PFSK-1 (cell line): ENCODE data around the gene REPIN1.

Experiments
- FOXP2 ChIP-seq: optimal IDR thresholded peaks from 2 replicates; pipeline ENCODE3; 2011; ENCODE audit warnings: borderline replicate concordance, control low read depth, inconsistent platforms; ENCODE audit not compliant: insufficient read depth; ENCODE audit errors: extremely low read length, extremely low read depth
- POLR2AphosphoS5 ChIP-seq: IDR thresholded peaks from 2 replicates; pipeline ENCODE4 v1.6.1; 2012; ENCODE audit warnings: low read depth, mild to moderate bottlenecking, control low read depth, low read length, moderate library complexity
- SIN3A ChIP-seq: IDR thresholded peaks from 2 replicates; pipeline ENCODE4 v1.6.1; 2012; ENCODE audit warnings: mild to moderate bottlenecking, low read length, moderate library complexity, borderline replicate concordance; ENCODE audit not compliant: insufficient read depth
- TAF1 ChIP-seq: IDR thresholded peaks from 2 replicates; pipeline ENCODE4 v1.6.1; 2012; ENCODE audit warnings: low read length, control low read depth, borderline replicate concordance; ENCODE audit not compliant: insufficient read depth
- TF ChIP-seq, protein P1 (sequence below), 2 experiments: IDR thresholded peaks; 2 replicates each; pipeline versions ENCODE4 v1.6.1 to v1.8.0; 2011 to 2012; ENCODE audit warnings: low read depth in 2 of 2, low read length in 2 of 2, control low read depth in 1 of 2, inconsistent platforms in 1 of 2, mild to moderate bottlenecking in 1 of 2, moderate library complexity in 1 of 2; ENCODE audit not compliant: insufficient read depth in 1 of 2

The REPIN1 gene

GRCh38 chr7:150356265-150356897, 12.2 kb upstream of the REPIN1 start:
- TF ChIP-seq TAF1, result no peak
- TF ChIP-seq SIN3A, result no peak
- TF ChIP-seq, protein P1, sequence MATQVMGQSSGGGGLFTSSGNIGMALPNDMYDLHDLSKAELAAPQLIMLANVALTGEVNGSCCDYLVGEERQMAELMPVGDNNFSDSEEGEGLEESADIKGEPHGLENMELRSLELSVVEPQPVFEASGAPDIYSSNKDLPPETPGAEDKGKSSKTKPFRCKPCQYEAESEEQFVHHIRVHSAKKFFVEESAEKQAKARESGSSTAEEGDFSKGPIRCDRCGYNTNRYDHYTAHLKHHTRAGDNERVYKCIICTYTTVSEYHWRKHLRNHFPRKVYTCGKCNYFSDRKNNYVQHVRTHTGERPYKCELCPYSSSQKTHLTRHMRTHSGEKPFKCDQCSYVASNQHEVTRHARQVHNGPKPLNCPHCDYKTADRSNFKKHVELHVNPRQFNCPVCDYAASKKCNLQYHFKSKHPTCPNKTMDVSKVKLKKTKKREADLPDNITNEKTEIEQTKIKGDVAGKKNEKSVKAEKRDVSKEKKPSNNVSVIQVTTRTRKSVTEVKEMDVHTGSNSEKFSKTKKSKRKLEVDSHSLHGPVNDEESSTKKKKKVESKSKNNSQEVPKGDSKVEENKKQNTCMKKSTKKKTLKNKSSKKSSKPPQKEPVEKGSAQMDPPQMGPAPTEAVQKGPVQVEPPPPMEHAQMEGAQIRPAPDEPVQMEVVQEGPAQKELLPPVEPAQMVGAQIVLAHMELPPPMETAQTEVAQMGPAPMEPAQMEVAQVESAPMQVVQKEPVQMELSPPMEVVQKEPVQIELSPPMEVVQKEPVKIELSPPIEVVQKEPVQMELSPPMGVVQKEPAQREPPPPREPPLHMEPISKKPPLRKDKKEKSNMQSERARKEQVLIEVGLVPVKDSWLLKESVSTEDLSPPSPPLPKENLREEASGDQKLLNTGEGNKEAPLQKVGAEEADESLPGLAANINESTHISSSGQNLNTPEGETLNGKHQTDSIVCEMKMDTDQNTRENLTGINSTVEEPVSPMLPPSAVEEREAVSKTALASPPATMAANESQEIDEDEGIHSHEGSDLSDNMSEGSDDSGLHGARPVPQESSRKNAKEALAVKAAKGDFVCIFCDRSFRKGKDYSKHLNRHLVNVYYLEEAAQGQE (IDR thresholded peaks at IDR 0.05; ENCODE audit: insufficient read depth in 1 of 2, low read depth in 2 of 2, low read length in 2 of 2), result no peak
- no peak for TF ChIP-seq POLR2AphosphoS5
- TF ChIP-seq FOXP2, result no peak

DNA sequence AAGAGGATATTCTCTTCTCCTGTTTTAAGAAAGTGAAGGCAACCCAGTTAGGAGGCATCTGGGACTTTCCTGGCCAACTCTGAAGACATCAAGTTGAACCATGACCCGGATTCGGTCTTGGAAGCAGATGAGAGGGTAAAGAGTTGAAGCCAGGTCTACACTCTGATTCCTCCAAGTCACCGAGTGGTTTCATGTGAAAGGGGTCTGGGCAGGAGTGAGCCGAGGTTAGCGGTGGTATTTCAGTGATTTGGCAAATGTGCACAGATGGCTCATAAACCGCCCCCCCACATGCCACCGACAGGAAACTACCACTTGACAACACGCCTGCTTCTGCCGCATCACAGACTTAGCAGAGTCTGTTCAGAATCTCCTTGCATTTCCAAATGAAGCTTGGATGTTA, 11.4 kb upstream of the REPIN1 start:
- no peak for TF ChIP-seq TAF1
- no peak for TF ChIP-seq POLR2AphosphoS5
- TF ChIP-seq FOXP2, result no peak
- TF ChIP-seq SIN3A, result no peak
- TF ChIP-seq, protein P1 (IDR thresholded peaks at IDR 0.05; ENCODE audit: insufficient read depth in 1 of 2, low read depth in 2 of 2, low read length in 2 of 2), result no peak

- TF ChIP-seq TAF1 (no peak), SIN3A (no peak), FOXP2 (no peak), POLR2AphosphoS5 (no peak)
- TF ChIP-seq, protein P1 (IDR thresholded peaks at IDR 0.05; ENCODE audit: insufficient read depth in 1 of 2, low read depth in 2 of 2, low read length in 2 of 2), result no peak
These were observed 10.7 kb upstream of the REPIN1 start for GRCh38 chr7:150357771-150358427.

GRCh38 chr7:150358433-150358832, 10.2 kb upstream of the REPIN1 start:
- TF ChIP-seq SIN3A (no peak), POLR2AphosphoS5 (no peak), TAF1 (no peak), FOXP2 (no peak)
- TF ChIP-seq, protein P1 (IDR thresholded peaks at IDR 0.05; ENCODE audit: insufficient read depth in 1 of 2, low read depth in 2 of 2, low read length in 2 of 2), result no peak
